SK-N-SH treated with all-trans-retinoic acid at 6 μM for 48 hours (cell line): ENCODE measurements around the gene ALDH1L2.
"Not testable (repeated sequence)": the region's sequence is repeated elsewhere in the genome, so short reads cannot be mapped to it uniquely, and the experiment has no call there.

ENCODE experiments used
- ATAC-seq: fragments of 200-7000 bp; cut with Tn5 transposase; 3 replicates; pipeline ENCODE4 v1.9.1; 2020; ENCODE audit warnings: mild to moderate bottlenecking, moderate library complexity
- ARNTL ChIP-seq: fragments of 450-650 bp; formaldehyde crosslinking; IDR thresholded peaks from 2 replicates; pipeline ENCODE4 v1.5.0; 2020; ENCODE audit warnings: low read depth, mild to moderate bottlenecking, moderate library complexity, borderline replicate concordance
- BACH2 ChIP-seq: fragments of 250-450 bp; sonication (Bioruptor Pico); IDR thresholded peaks from 2 replicates; pipeline ENCODE4 v1.9.0; 2021; ENCODE audit warnings: mild to moderate bottlenecking, borderline replicate concordance
- CREB5 ChIP-seq: fragments of 250-450 bp; sonication (Bioruptor Pico); IDR thresholded peaks from 2 replicates; pipeline ENCODE4 v1.5.1; 2020; ENCODE audit warnings: low read depth, mild to moderate bottlenecking, moderate library complexity
- CSDC2 ChIP-seq: fragments of 250-450 bp; sonication (Bioruptor Pico); IDR thresholded peaks from 2 replicates; pipeline ENCODE4 v1.5.0; 2020; ENCODE audit warnings: mild to moderate bottlenecking, moderate library complexity
- CSRNP3 ChIP-seq: fragments of 250-450 bp; sonication (Bioruptor Pico); IDR thresholded peaks from 2 replicates; pipeline ENCODE4 v1.5.1; 2021; ENCODE audit warnings: mild to moderate bottlenecking, moderate library complexity
- ESRRG ChIP-seq: fragments of 250-450 bp; sonication (Bioruptor Pico); IDR thresholded peaks from 2 replicates; pipeline ENCODE4 v1.6.1; 2021; ENCODE audit warnings: mild to moderate bottlenecking
- GLIS3 ChIP-seq: fragments of 250-450 bp; sonication (Bioruptor Pico); IDR thresholded peaks from 2 replicates; pipeline ENCODE4 v1.5.0; 2020; ENCODE audit warnings: mild to moderate bottlenecking, moderate library complexity
- OSR1 ChIP-seq: fragments of 250-450 bp; sonication (Bioruptor Pico); IDR thresholded peaks from 2 replicates; pipeline ENCODE4 v1.8.0; 2022; ENCODE audit warnings: moderate library complexity, mild to moderate bottlenecking, inconsistent platforms
- POU6F1 ChIP-seq: fragments of 250-450 bp; sonication (Bioruptor Pico); IDR thresholded peaks from 2 replicates; pipeline ENCODE4 v1.8.0; 2021; ENCODE audit warnings: low read depth, mild to moderate bottlenecking, moderate library complexity, borderline replicate concordance
- PPARA ChIP-seq: fragments of 250-450 bp; sonication (Bioruptor Pico); IDR thresholded peaks from 2 replicates; pipeline ENCODE4 v1.5.0; 2020; ENCODE audit warnings: mild to moderate bottlenecking, borderline replicate concordance
- RARB ChIP-seq: fragments of 250-450 bp; sonication (Bioruptor Pico); IDR thresholded peaks from 2 replicates; pipeline ENCODE4 v1.8.0; 2021; ENCODE audit warnings: mild to moderate bottlenecking, moderate library complexity
- SNAI2 ChIP-seq: fragments of 250-450 bp; sonication (Bioruptor Pico); IDR thresholded peaks from 2 replicates; pipeline ENCODE4 v1.5.0; 2020; ENCODE audit warnings: mild to moderate bottlenecking, moderate library complexity
- TCF4 ChIP-seq: fragments of 250-450 bp; sonication (Bioruptor Pico); IDR thresholded peaks from 2 replicates; pipeline ENCODE4 v1.8.0; 2021; ENCODE audit warnings: mild to moderate bottlenecking, moderate library complexity, borderline replicate concordance
- ZFP3 ChIP-seq: fragments of 250-450 bp; sonication (Bioruptor Pico); IDR thresholded peaks from 2 replicates; pipeline ENCODE4 v1.5.0; 2020; ENCODE audit warnings: mild to moderate bottlenecking, moderate library complexity
- ZFP30 ChIP-seq: fragments of 450-650 bp; formaldehyde crosslinking; IDR thresholded peaks from 2 replicates; pipeline ENCODE4 v1.5.0; 2022; ENCODE audit warnings: mild to moderate bottlenecking, moderate library complexity
- ZNF565 ChIP-seq: fragments of 450-650 bp; formaldehyde crosslinking; conservative IDR thresholded peaks from 2 replicates; pipeline ENCODE4 v1.5.0; 2020; ENCODE audit warnings: low read depth, mild to moderate bottlenecking, moderate library complexity
- ZNF70 ChIP-seq: fragments of 450-650 bp; formaldehyde crosslinking; IDR thresholded peaks from 2 replicates; pipeline ENCODE4 v1.5.0; 2020; ENCODE audit warnings: mild to moderate bottlenecking, moderate library complexity
- ZNF8 ChIP-seq: fragments of 450-650 bp; formaldehyde crosslinking; IDR thresholded peaks from 2 replicates; pipeline ENCODE4 v1.5.0; 2020; ENCODE audit warnings: mild to moderate bottlenecking, moderate library complexity
- TF ChIP-seq, protein P1 (sequence below): fragments of 250-450 bp; sonication (Bioruptor Pico); IDR thresholded peaks from 2 replicates; pipeline ENCODE4 v1.8.0; 2020; ENCODE audit warnings: mild to moderate bottlenecking, moderate library complexity, borderline replicate concordance
- TF ChIP-seq, protein P2 (sequence below): fragments of 250-450 bp; sonication (Bioruptor Pico); IDR thresholded peaks from 2 replicates; pipeline ENCODE4 v1.5.0; 2020; ENCODE audit warnings: mild to moderate bottlenecking, moderate library complexity

Gene ALDH1L2

GRCh38 chr12:105099356-105099755, 15.1 kb upstream of the ALDH1L2 start:
- no peak for ATAC-seq
- TF ChIP-seq ZFP30 (CRISPR knock-in tag) (no peak), BACH2 (CRISPR knock-in tag) (no peak)

DNA sequence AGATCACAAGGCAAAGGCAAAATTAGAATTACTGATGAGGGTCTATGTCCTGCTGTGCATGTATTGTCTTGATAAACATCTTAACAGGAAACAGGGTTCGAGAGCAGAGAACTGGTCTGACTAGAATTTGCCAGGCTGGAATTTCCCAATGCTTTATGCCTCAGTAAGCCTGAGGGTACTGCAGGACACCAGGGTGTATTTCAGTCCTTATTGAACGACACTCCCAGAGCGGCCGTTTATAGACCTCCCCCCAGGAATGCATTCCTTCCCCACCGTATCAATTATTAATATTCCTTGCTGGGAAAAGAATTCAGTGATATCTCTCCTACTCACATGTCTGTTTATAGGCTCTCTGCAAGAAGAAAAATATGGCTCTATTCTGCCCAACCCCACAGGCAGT, 11.1 kb upstream of the ALDH1L2 start:
- ATAC-seq: not testable (repeated sequence)

DNA sequence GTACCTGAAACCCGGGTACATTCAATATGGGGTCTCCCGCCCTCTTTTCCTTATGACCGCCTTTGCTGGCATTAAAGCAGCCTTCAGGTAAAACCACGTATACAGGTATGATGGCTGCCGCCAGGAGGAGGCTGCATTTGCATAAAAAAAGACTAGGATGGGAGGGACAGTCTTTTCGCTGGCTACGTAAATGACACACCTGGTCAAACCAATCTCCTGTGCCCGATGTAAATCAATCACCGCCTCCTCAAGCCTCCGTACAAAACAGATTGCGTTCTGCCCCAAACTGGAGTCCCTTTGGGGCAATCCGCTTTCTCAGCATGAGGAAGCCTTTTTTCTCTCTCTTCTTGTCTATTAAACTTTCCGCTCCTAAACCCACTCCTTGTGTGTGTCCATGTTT, 8.1 kb upstream of the ALDH1L2 start:
- TF ChIP-seq SNAI2 (CRISPR knock-in tag) (no peak), TCF4 (CRISPR knock-in tag) (no peak)
- no peak for ATAC-seq

- no peak for ATAC-seq
These were observed 7.4 kb upstream of the ALDH1L2 start for GRCh38 chr12:105091476-105092206.

More at GRCh38 chr12:105091476-105092206, 7.4 kb upstream of the ALDH1L2 start:
- TF ChIP-seq PPARA (CRISPR knock-in tag) (no peak), GLIS3 (CRISPR knock-in tag) (no peak), RARB (CRISPR knock-in tag) (no peak), ZNF565 (no peak), SNAI2 (CRISPR knock-in tag) (no peak), TCF4 (CRISPR knock-in tag) (no peak), CREB5 (CRISPR knock-in tag) (no peak), OSR1 (CRISPR knock-in tag) (no peak), CSRNP3 (CRISPR knock-in tag) (no peak), ZNF70 (CRISPR knock-in tag) (no peak), ESRRG (no peak), BACH2 (CRISPR knock-in tag) (no peak), ZFP3 (CRISPR knock-in tag) (no peak), ZNF8 (no peak), POU6F1 (no peak), ARNTL (CRISPR knock-in tag) (no peak), CSDC2 (no peak), ZFP30 (CRISPR knock-in tag) (no peak)
- TF ChIP-seq, protein P1, sequence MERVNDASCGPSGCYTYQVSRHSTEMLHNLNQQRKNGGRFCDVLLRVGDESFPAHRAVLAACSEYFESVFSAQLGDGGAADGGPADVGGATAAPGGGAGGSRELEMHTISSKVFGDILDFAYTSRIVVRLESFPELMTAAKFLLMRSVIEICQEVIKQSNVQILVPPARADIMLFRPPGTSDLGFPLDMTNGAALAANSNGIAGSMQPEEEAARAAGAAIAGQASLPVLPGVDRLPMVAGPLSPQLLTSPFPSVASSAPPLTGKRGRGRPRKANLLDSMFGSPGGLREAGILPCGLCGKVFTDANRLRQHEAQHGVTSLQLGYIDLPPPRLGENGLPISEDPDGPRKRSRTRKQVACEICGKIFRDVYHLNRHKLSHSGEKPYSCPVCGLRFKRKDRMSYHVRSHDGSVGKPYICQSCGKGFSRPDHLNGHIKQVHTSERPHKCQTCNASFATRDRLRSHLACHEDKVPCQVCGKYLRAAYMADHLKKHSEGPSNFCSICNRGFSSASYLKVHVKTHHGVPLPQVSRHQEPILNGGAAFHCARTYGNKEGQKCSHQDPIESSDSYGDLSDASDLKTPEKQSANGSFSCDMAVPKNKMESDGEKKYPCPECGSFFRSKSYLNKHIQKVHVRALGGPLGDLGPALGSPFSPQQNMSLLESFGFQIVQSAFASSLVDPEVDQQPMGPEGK (CRISPR knock-in tag): no peak
- TF ChIP-seq, protein P2, sequence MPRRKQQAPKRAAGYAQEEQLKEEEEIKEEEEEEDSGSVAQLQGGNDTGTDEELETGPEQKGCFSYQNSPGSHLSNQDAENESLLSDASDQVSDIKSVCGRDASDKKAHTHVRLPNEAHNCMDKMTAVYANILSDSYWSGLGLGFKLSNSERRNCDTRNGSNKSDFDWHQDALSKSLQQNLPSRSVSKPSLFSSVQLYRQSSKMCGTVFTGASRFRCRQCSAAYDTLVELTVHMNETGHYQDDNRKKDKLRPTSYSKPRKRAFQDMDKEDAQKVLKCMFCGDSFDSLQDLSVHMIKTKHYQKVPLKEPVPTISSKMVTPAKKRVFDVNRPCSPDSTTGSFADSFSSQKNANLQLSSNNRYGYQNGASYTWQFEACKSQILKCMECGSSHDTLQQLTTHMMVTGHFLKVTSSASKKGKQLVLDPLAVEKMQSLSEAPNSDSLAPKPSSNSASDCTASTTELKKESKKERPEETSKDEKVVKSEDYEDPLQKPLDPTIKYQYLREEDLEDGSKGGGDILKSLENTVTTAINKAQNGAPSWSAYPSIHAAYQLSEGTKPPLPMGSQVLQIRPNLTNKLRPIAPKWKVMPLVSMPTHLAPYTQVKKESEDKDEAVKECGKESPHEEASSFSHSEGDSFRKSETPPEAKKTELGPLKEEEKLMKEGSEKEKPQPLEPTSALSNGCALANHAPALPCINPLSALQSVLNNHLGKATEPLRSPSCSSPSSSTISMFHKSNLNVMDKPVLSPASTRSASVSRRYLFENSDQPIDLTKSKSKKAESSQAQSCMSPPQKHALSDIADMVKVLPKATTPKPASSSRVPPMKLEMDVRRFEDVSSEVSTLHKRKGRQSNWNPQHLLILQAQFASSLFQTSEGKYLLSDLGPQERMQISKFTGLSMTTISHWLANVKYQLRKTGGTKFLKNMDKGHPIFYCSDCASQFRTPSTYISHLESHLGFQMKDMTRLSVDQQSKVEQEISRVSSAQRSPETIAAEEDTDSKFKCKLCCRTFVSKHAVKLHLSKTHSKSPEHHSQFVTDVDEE: no peak
